NCI-H1436 (cell line): ENCODE measurements around the gene NCAPD2.
"Not testable (repeated sequence)": the region's sequence is repeated elsewhere in the genome, so short reads cannot be mapped to it uniquely, and the experiment has no call there.

ENCODE experiments used
- DNase-seq: peaks from one replicate; lab custom pipeline; 2025; lab: John Stamatoyannopoulos, UW

NCAPD2 gene

GRCh38 chr12:6492838-6493496, 935 bp upstream of the NCAPD2 start, which contains the start of gene MRPL51:
MRPL51 (minus strand) TSS chr12:6493262; CDS start chr12:6493136, 126 bp downstream.
- DNase-seq = peak; percentile 97

DNA sequence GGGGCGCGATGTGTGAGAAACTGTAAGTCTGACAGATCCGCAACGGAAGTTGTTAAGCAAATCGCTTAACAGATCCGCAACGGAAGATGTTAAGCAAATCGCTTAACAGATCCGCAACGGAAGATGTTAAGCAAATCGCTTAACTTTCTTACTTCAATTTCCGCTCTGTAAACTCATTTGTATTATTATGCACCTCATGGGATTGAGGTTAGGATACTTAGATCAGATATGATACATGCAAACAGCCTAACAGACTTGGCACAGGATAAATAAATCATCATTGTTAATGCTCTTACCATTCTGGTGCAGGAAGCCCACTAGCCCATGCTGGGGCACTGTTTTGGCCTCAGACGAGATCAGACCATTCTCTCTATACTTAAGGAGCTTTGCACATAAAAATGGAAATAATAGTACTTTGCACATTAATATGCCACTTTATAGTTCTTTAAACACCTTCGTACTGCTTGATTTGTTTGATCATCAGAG, 399 bp downstream of the NCAPD2 start:
- DNase-seq = no peak

- no peak for DNase-seq
Observed at GRCh38 chr12:6494968-6495367, 1.1 kb downstream of the NCAPD2 start.

DNA sequence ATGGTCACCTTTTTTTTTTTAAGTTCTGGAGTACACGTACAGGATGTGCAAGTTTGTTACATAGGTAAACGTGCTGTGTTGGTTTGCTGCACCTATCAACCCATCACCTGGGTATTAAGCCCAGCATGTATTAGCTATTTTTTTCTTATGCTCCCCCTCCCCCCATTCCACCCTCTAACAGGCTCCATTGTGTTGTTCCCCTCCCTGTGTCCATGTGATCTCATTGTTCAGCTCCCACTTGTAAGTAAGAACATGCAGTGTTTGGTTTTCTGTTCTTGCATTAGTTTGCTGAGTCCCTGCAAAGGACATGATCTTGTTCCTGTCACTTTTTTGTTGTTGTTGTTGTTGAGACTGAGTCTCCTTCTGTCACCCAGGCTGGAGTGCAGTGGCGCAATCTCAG, 3.4 kb downstream of the NCAPD2 start:
- not testable (repeated sequence) for DNase-seq

- no peak for DNase-seq
Observed at GRCh38 chr12:6500466-6500865, 6.6 kb downstream of the NCAPD2 start.

DNA sequence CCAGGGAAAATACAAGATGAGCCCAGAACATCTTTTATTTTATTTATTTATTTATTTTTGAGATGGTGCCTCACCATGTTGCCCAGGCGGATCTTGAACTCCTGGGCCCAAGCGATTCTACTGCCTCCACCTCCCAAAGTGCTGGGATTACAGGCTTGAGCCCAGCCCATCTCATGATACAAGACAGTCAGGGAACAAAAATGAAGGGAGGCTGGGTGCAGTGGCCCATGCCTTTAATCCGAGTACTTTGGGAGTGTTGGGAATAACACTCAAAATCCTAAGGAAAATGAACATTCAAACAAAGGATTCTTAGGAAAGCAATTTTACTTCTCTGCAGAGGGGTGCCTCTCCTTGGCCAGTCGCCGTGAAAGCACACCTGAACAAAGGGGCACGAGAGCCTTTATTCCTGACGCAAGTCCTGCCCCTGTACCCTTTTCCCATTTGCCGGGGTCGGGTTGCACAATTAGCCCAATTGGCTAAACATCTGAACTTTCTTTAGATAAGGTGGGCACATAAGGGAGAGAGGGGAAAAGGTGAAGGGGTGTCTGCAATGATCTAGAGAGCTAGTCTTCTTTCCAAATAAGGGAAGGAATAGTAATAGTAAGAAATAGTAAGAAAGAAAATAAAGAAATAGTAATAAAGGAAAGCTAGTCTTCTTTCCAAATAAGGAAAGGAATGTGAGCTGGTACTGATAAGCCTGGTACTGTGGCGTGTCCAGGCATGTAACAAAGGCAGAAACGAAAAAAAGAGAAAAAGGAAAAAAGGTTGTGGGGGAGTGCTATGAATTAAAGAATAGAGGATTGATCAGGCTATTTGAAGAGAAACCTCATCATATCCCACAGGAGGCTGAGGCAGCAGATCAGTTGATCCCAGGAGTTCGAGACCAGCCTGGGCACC, 13.4 kb downstream of the NCAPD2 start:
- no peak for DNase-seq

DNA sequence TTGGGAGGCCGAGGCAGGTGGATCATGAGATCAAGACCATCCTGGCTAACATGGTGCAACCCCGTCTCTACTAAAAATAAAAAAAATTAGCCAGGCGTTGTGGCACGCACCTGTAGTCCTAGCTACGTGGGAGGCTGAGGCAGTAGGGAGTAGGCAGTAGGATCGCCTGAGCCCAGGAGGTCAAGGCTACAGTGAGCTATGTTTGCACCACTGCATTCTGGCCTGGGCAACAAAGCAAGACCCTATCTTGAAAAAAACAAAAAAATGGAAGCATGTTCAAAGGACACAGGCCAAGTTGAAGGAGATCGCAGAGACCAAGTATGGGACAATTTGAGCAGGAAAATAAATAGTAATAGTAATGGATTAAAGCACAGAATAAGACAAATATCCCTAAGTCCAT, 14.2 kb downstream of the NCAPD2 start:
- no peak for DNase-seq

DNA sequence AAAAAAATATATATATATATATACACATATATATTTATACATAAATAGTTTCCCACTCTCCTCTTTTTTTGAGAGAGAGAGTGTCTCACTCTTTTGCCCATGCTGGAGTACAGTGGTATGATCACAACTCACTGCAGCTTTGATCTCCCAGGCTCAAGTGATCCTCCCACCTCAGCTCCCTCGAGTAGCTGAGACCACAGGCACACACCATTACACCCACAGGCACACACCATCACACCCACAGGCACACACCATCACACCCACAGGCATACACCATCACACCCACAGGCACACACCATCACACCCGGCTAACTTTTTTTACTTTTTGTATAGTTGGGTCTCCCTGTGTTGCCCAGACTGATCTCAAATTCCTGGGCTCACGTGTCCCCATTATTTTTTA, 26.3 kb downstream of the NCAPD2 start:
- DNase-seq = no peak

DNA sequence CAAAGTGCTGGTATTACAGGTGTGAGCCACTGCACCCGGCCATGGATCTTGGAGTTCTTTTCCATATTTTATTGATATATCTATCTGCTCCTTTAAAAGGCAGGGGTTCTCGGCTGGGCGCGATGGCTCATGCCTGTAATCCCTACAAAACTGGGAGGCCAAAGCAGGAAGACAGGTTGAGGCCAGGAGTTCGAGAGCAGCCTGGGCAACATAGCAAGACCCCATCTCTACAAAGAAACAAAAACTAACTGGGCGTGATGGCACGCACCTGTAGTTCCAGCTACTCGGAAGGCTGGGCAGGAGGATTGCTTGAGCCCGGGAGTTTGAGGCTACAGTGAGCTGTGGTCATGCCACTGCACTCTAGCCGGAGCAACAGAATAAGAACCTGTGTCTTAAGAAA, 28.3 kb downstream of the NCAPD2 start:
- DNase-seq = no peak

GRCh38 chr12:6523708-6524107, 29.8 kb downstream of the NCAPD2 start:
- DNase-seq = no peak

GRCh38 chr12:6524648-6525047, 30.7 kb downstream of the NCAPD2 start:
- DNase-seq = no peak

DNA sequence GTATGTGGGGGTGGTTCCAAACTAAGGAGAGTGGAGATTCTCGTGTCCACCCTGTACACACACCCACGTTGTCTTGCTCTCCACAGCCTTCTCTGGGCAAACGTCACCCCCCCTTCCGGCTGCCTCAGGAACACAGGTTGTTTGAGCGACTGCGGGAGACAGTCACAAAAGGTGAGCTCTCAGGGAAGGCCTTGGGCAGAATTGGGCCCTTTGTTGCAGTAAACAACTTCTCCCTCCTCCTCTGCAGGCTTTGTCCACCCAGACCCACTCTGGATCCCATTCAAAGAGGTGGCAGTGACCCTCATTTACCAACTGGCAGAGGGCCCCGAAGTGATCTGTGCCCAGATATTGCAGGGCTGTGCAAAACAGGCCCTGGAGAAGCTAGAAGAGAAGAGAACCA, 32.3 kb downstream of the NCAPD2 start:
- DNase-seq = no peak

GRCh38 chr12:6526766-6527525, 33.0 kb downstream of the NCAPD2 start:
- no peak for DNase-seq

DNA sequence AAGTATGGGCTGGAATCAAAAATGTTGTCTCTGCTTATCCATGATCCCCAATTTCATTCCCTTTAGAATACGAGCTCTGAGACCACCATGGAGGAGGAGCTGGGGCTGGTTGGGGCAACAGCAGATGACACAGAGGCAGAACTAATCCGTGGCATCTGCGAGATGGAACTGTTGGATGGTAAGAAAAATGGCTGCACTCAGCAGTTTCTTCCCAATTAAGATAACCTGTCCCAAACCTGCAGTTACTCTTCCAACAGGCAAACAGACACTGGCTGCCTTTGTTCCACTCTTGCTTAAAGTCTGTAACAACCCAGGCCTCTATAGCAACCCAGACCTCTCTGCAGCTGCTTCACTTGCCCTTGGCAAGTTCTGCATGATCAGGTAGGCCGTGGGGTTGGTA, 33.8 kb downstream of the NCAPD2 start:
- DNase-seq = no peak

DNA sequence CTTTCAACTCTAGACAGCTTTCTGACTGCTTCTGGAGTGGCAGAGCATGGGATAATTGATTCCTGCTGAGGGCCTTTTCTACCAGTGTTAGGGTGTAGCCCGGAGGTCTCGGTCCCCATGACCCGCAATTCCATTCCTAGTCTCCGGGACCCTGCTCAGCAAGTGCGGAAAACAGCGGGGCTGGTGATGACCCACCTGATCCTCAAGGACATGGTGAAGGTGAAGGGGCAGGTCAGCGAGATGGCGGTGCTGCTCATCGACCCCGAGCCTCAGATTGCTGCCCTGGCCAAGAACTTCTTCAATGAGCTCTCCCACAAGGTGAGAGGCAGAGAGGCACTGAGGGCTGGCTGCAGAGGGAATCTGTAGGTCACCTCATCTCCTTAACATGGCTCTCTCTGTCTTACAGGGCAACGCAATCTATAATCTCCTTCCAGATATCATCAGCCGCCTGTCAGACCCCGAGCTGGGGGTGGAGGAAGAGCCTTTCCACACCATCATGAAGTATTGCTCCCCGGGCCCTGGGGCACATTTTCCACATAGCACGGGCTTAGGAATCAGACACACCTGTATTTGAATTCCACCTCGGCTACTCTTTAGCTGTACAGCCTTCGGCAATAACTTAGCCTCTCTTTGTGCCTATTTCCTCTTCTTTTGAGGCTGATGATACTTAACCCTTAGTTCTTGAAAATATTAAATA, 34.8 kb downstream of the NCAPD2 start:
- no peak for DNase-seq

DNA sequence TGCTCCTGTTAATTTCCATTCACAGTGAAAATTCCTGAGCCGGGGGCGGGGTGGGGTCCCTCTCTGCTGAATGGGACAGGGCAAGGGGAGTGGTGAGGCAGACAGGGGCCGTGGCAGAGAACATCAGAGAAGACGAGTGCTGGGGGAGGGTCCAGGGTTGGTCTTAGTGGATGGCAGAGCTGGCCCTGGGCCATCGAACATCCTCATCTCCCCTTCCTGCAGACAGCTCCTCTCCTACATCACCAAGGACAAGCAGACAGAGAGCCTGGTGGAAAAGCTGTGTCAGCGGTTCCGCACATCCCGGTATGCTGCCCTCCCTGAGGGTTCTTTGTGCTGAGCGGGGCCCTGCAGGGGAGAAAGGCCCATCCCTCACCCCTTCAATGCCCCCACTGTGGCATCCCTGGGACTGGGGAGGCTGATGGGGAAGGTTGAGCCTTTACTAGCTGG, 35.4 kb downstream of the NCAPD2 start:
- no peak for DNase-seq

DNA sequence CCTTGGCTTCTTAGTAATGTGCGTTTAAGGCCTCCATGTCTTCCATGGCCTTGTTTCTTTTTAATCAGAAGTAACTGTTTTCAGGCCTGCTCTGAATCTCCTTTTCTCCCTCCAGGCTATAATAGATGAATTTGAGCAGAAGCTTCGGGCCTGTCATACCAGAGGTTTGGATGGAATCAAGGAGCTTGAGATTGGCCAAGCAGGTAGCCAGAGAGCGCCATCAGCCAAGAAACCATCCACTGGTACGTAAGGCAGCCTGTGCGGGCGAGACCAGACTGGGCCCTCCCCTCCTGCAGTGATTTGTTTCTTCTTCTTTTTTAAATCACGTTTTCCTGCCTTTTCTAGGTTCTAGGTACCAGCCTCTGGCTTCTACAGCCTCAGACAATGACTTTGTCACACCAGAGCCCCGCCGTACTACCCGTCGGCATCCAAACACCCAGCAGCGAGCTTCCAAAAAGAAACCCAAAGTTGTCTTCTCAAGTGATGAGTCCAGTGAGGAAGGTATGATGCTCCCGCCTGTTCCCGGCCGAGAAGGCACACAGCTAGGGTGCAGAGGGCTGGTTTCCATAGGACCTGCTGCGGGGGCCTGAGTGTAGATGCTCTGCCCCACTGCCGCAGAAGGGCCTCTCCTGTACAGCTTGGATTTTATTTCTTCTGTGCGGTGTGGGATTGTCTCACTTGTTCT, 36.8 kb downstream of the NCAPD2 start:
- no peak for DNase-seq

GRCh38 chr12:6532051-6532926, 38.4 kb downstream of the NCAPD2 start:
- peak; percentile 81 for DNase-seq

- DNase-seq = peak; percentile 63
Observed at GRCh38 chr12:6532927-6533652, 39.2 kb downstream of the NCAPD2 start.

DNA sequence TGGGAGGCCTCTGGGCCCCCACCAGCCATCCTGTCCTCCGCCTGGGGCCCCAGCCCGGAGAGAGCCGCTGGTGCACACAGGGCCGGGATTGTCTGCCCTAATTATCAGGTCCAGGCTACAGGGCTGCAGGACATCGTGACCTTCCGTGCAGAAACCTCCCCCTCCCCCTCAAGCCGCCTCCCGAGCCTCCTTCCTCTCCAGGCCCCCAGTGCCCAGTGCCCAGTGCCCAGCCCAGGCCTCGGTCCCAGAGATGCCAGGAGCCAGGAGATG, 39.7 kb downstream of the NCAPD2 start:
- DNase-seq = no peak
